ENCODE measurements around the gene RARG.

DNA sequence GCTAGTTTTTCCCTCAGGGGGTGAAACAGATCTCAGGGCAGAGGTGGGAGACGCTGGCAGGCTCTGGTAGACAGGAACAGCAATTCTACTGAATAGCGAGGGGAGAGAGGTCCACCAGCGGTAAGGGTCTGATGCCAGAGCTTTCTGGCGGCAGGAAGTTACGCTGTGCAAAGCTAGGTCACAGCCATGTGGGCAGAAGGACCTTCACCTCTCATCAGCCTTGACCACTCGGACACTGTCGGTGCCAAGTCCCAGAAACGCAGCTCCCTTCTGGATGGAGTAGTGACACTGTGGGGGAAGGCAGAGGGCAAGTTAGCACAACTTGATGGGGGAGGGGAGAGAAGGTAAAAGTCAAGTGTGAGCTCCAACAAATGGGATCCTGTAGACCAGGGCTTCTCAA is 61.8 kb downstream of the RARG start:
- TF ChIP-seq, protein P1, sequence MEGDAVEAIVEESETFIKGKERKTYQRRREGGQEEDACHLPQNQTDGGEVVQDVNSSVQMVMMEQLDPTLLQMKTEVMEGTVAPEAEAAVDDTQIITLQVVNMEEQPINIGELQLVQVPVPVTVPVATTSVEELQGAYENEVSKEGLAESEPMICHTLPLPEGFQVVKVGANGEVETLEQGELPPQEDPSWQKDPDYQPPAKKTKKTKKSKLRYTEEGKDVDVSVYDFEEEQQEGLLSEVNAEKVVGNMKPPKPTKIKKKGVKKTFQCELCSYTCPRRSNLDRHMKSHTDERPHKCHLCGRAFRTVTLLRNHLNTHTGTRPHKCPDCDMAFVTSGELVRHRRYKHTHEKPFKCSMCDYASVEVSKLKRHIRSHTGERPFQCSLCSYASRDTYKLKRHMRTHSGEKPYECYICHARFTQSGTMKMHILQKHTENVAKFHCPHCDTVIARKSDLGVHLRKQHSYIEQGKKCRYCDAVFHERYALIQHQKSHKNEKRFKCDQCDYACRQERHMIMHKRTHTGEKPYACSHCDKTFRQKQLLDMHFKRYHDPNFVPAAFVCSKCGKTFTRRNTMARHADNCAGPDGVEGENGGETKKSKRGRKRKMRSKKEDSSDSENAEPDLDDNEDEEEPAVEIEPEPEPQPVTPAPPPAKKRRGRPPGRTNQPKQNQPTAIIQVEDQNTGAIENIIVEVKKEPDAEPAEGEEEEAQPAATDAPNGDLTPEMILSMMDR (IDR thresholded peaks at IDR 0.05), result no peak
- no peak for TF ChIP-seq POLR2A (IDR thresholded peaks at IDR 0.05)
